Choroid plexus epithelial cell (primary cell): ENCODE measurements around the gene ABCA3.
A peak's percentile ranks its signal among the peaks of the same experiment; 100 is the strongest.

Experiments
- DNase-seq: peaks from one replicate; pipeline ENCODE4 v3.0.0-alpha.2; 2010; ENCODE audit warnings: low read depth
- H3K4me3 ChIP-seq: 2 replicates; pipeline ENCODE4 v1.5.1; 2011; ENCODE audit warnings: low read depth, mild to moderate bottlenecking, control low read depth, low read length, moderate library complexity
- CTCF ChIP-seq: conservative IDR thresholded peaks from 2 replicates; pipeline ENCODE4 v1.5.1; 2011; ENCODE audit warnings: low read depth, mild to moderate bottlenecking, control low read depth, inconsistent platforms, low read length, moderate library complexity

ABCA3 gene

GRCh38 chr16:2383501-2383900 is 43.0 kb upstream of the ABCA3 start:
- no peak for DNase-seq
- TF ChIP-seq CTCF = no peak
- H3K4me3 ChIP-seq = no peak overlapping the region

- no peak for TF ChIP-seq CTCF
- no peak for DNase-seq
- H3K4me3 ChIP-seq = no peak overlapping the region
Observed at GRCh38 chr16:2374644-2375043, 34.1 kb upstream of the ABCA3 start.

GRCh38 chr16:2373176-2373575 is 32.6 kb upstream of the ABCA3 start:
- TF ChIP-seq CTCF = no peak
- no peak for DNase-seq
- H3K4me3 ChIP-seq = no peak overlapping the region

GRCh38 chr16:2372684-2373083 is 32.2 kb upstream of the ABCA3 start:
- TF ChIP-seq CTCF = no peak
- DNase-seq = peak; percentile 18
- no peak overlapping the region for H3K4me3 ChIP-seq

- peak; percentile 23 for DNase-seq
- no peak for TF ChIP-seq CTCF
- no peak overlapping the region for H3K4me3 ChIP-seq
Observed at GRCh38 chr16:2371421-2371820, 30.9 kb upstream of the ABCA3 start.

GRCh38 chr16:2370721-2371120 is 30.2 kb upstream of the ABCA3 start:
- TF ChIP-seq CTCF = no peak
- DNase-seq = no peak
- H3K4me3 ChIP-seq = no peak overlapping the region

GRCh38 chr16:2366660-2367309 is 26.3 kb upstream of the ABCA3 start:
- TF ChIP-seq CTCF = no peak
- no peak for DNase-seq
- H3K4me3 ChIP-seq = no peak overlapping the region
